Endothelial cell of umbilical vein (primary cell): Measurements from ENCODE around the gene B4GALNT1. TPM values are rescaled to one million over a fixed set of nuclear protein-coding genes. Genes with fewer than 3 reads are reported as not detected.

Experiments used
- BruUV-seq: library from RNA; stranded (reverse); fragments of 400-500 nt; replicated peaks from 2 replicates; lab custom pipeline; 2021; lab: Mats Ljungman, UMichigan
- CTCF ChIA-PET: fragments of 300-600, 350-600 bp; sonication (Branson Sonifier 250); formaldehyde crosslinking; loops from one replicate; lab custom pipeline; 2021; ENCODE audit warnings: antibody characterized with exemption, inconsistent platforms; lab: Charles Lee
- POLR2A ChIA-PET: fragments of 300-600, 350-600 bp; sonication (Branson Sonifier 250); formaldehyde crosslinking; loops from one replicate; lab custom pipeline; 2021; ENCODE audit warnings: antibody characterized with exemption, inconsistent platforms; lab: Charles Lee
- DNase-seq: peaks from one replicate; pipeline ENCODE4 v3.0.0-alpha.2; 2011; ENCODE audit warnings: low read depth, low spot score
- FAIRE-seq: peaks from 2 replicates; lab custom pipeline; 2011; peaks lifted over from hg19 to GRCh38; lab: Jason Lieb, UNC
- H2AFZ ChIP-seq: 2 replicates; pipeline ENCODE4 v1.6.0; 2012; ENCODE audit warnings: low read depth, low read length, control low read depth, inconsistent platforms
- H3K27ac ChIP-seq: 2 replicates; pipeline ENCODE4 v1.5.1; 2011; ENCODE audit warnings: low read depth, mild to moderate bottlenecking, control low read depth, low read length, moderate library complexity; ENCODE audit not compliant: insufficient read depth
- H3K27me3 ChIP-seq, 2 experiments: 2 replicates each; pipeline versions ENCODE4 v1.6.0 to v1.6.1; 2011; ENCODE audit warnings: low read length in 2 of 2, mixed read lengths in 1 of 2; ENCODE audit not compliant: control insufficient read depth in 2 of 2, insufficient read depth in 2 of 2
- H3K36me3 ChIP-seq, 2 experiments: 2 replicates in 1 of 2; 3 replicates in 1 of 2; pipeline ENCODE4 v1.5.1; 2011; ENCODE audit warnings: low read length in 2 of 2, mild to moderate bottlenecking in 1 of 2, moderate library complexity in 1 of 2; ENCODE audit not compliant: control insufficient read depth in 2 of 2, insufficient read depth in 2 of 2; ENCODE audit errors: extremely low read depth in 1 of 2
- H3K4me1 ChIP-seq: 3 replicates; pipeline ENCODE4 v1.5.1; 2011; ENCODE audit warnings: mild to moderate bottlenecking, low read length; ENCODE audit not compliant: control insufficient read depth, insufficient read depth; ENCODE audit errors: extremely low read depth
- H3K4me2 ChIP-seq: 2 replicates; pipeline ENCODE4 v1.6.1; 2011; ENCODE audit warnings: low read length, control low read depth, mixed read lengths; ENCODE audit not compliant: insufficient read depth
- H3K4me3 ChIP-seq, 3 experiments: fragments of 200-600 bp in 1 of 3; sonication (generic), shearing (Covaris generic) in 1 of 3; replicated peaks in 1 of 3; 2 replicates each; pipeline ENCODE4 v1.5.1; 2011 to 2016; ENCODE audit warnings: control low read depth in 3 of 3, low read length in 3 of 3, mild to moderate bottlenecking in 2 of 3, inconsistent platforms in 1 of 3, low read depth in 1 of 3, moderate library complexity in 1 of 3; ENCODE audit not compliant: insufficient read depth in 1 of 3
- H3K79me2 ChIP-seq: 2 replicates; pipeline ENCODE4 v1.6.0; 2012; ENCODE audit warnings: low read length, inconsistent platforms; ENCODE audit not compliant: control insufficient read depth, insufficient read depth
- H3K9ac ChIP-seq: replicated peaks from 2 replicates; pipeline ENCODE3; 2011; ENCODE audit warnings: low read length, control low read depth; ENCODE audit not compliant: insufficient read depth; ENCODE audit errors: extremely low read depth
- H3K9me1 ChIP-seq: replicated peaks from 3 replicates; pipeline ENCODE4 v1.6.0; 2011; ENCODE audit warnings: mild to moderate bottlenecking, low read length; ENCODE audit not compliant: control insufficient read depth, insufficient read depth; ENCODE audit errors: extremely low read depth
- H3K9me3 ChIP-seq: replicated peaks from 2 replicates; pipeline ENCODE4 v1.5.1; 2012; ENCODE audit warnings: low read length, inconsistent platforms; ENCODE audit not compliant: control insufficient read depth, insufficient read depth
- H4K20me1 ChIP-seq: replicated peaks from 2 replicates; pipeline ENCODE3; 2011; ENCODE audit warnings: mild to moderate bottlenecking, low read length; ENCODE audit not compliant: control insufficient read depth, insufficient read depth; ENCODE audit errors: extremely low read depth
- EZH2 ChIP-seq: IDR thresholded peaks from 2 replicates; pipeline ENCODE4 v1.6.1; 2012; ENCODE audit warnings: borderline replicate concordance, low read depth, mild to moderate bottlenecking, moderate library complexity, low read length, inconsistent platforms; ENCODE audit not compliant: severe bottlenecking
- FOS ChIP-seq: IDR thresholded peaks from 2 replicates; pipeline ENCODE4 v1.6.1; 2011; ENCODE audit warnings: mild to moderate bottlenecking, low read length, moderate library complexity, borderline replicate concordance; ENCODE audit not compliant: insufficient read depth
- GATA2 ChIP-seq: IDR thresholded peaks from 2 replicates; pipeline ENCODE4 v1.7.0; 2011; ENCODE audit warnings: low read depth, mild to moderate bottlenecking, moderate library complexity, mixed read lengths, low read length; ENCODE audit not compliant: insufficient read length, insufficient read depth
- JUN ChIP-seq: IDR thresholded peaks from 2 replicates; pipeline ENCODE4 v1.6.1; 2011; ENCODE audit warnings: borderline replicate concordance, low read depth; ENCODE audit not compliant: insufficient read length, insufficient read depth
- MYC ChIP-seq: IDR thresholded peaks from one replicate; pipeline ENCODE4 v1.6.1; 2011; ENCODE audit warnings: mild to moderate bottlenecking, low read depth, low read length
- POLR2A ChIP-seq: IDR thresholded peaks from 2 replicates; pipeline ENCODE4 v1.6.1; 2012; ENCODE audit warnings: low read depth, mild to moderate bottlenecking, control low read depth, low read length
- POLR2AphosphoS5 ChIP-seq: IDR thresholded peaks from 2 replicates; pipeline ENCODE4 v1.6.1; 2012; ENCODE audit warnings: low read depth, mild to moderate bottlenecking, control low read depth, low read length, moderate library complexity; ENCODE audit not compliant: insufficient read depth
- dilution Hi-C: fragments of 300-500 bp; cut with MboI; formaldehyde crosslinking; loops from one replicate; pipeline ENCODE4 v1.15.0; 2019; ENCODE audit warnings: low sequenced_read_pairs; ENCODE audit not compliant: extremely low pct_ligation_motif_present
- intact Hi-C: fragments of 100-400 bp; cut with micrococcal nuclease; formaldehyde crosslinking; loops from one replicate; pipeline ENCODE4 v1.10.0; 2022
- polyA plus RNA-seq, 4 experiments: library from polyadenylated mRNA; depleted of rRNA in 3 of 4; stranded (reverse) in 3 of 4; unstranded in 1 of 4; fragments of >200 nt; gene quantifications; 2 replicates each; pipeline versions ENCODE4 v1.2.1 to v1.2.3, GENCODE V29; 2011 to 2012; ENCODE audit warnings: missing spikeins in 1 of 4
- total RNA-seq: library from RNA; stranded (reverse); gene quantifications from 2 replicates; pipeline ENCODE4 v1.2.3, GENCODE V29; 2021
- TF ChIP-seq, protein P1 (sequence below), 2 donors: IDR thresholded peaks; 1 replicate in 1 of 2; 2 replicates in 1 of 2; pipeline ENCODE4 v1.5.1; 2011; ENCODE audit warnings: low read length in 2 of 2, mild to moderate bottlenecking in 2 of 2, moderate library complexity in 2 of 2, control low read depth in 1 of 2, inconsistent platforms in 1 of 2, low read depth in 1 of 2; ENCODE audit not compliant: insufficient read depth in 1 of 2; ENCODE audit errors: extremely low read depth in 1 of 2
- TF ChIP-seq, protein P2 (sequence below): IDR thresholded peaks from 2 replicates; pipeline ENCODE4 v1.6.1; 2011; ENCODE audit not compliant: insufficient read depth, insufficient read length

Gene B4GALNT1
- total and polyA plus RNA-seq, 2 donors (not counting 3 experiments of a cell fraction or from before 2014, with no cell fraction given) = 0.33 to 0.35 TPM

- POLR2A ChIA-PET = interaction anchor here (0.5 kb wide), 1 partner anchor 22 kb away, joined by 4 read pairs; no protein-coding TSS in a partner anchor
- peaks cover 0 to 6% of the 10 kb centered on the region in 2 experiments for H3K27me3 ChIP-seq
- no peaks in the 10 kb centered on the region for H3K79me2 ChIP-seq
- no peaks in the 10 kb centered on the region for H4K20me1 ChIP-seq
- peaks cover 9% of the 10 kb centered on the region for H3K4me1 ChIP-seq
- no peak overlapping the region for H3K4me3 ChIP-seq
- H3K27ac ChIP-seq = no peak overlapping the region
- dilution Hi-C loops = no loop called here
- TF ChIP-seq POLR2A (no peak), POLR2AphosphoS5 (no peak), JUN (no peak), MYC (no peak), EZH2 (no peak), FOS (no peak), GATA2 (no peak)
- TF ChIP-seq, protein P1, sequence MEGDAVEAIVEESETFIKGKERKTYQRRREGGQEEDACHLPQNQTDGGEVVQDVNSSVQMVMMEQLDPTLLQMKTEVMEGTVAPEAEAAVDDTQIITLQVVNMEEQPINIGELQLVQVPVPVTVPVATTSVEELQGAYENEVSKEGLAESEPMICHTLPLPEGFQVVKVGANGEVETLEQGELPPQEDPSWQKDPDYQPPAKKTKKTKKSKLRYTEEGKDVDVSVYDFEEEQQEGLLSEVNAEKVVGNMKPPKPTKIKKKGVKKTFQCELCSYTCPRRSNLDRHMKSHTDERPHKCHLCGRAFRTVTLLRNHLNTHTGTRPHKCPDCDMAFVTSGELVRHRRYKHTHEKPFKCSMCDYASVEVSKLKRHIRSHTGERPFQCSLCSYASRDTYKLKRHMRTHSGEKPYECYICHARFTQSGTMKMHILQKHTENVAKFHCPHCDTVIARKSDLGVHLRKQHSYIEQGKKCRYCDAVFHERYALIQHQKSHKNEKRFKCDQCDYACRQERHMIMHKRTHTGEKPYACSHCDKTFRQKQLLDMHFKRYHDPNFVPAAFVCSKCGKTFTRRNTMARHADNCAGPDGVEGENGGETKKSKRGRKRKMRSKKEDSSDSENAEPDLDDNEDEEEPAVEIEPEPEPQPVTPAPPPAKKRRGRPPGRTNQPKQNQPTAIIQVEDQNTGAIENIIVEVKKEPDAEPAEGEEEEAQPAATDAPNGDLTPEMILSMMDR (IDR thresholded peaks at IDR 0.05; ENCODE audit: extremely low read depth in 1 of 2, insufficient read depth in 1 of 2, low read depth in 1 of 2, low read length in 2 of 2) = no peak
- TF ChIP-seq, protein P2, sequence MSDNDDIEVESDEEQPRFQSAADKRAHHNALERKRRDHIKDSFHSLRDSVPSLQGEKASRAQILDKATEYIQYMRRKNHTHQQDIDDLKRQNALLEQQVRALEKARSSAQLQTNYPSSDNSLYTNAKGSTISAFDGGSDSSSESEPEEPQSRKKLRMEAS = no peak
- H3K9me1 ChIP-seq = no peaks in the 10 kb centered on the region
- H3K36me3 ChIP-seq = peaks cover 0 to 1% of the 10 kb centered on the region in 2 experiments
- CTCF ChIA-PET = interaction anchor here (1.5 to 6.8 kb wide), 3 partner anchors 14 to 23 kb away, joined by 4 to 44 read pairs (median 8); no protein-coding TSS in a partner anchor
- BruUV-seq = no TSS peak
- no peaks in the 10 kb centered on the region for H3K9me3 ChIP-seq
- H3K9ac ChIP-seq = no peak overlapping the region
- FAIRE-seq (no peak), DNase-seq (no peak)
- H3K4me2 ChIP-seq = no peak overlapping the region
- H2AFZ ChIP-seq = no peak overlapping the region
- intact Hi-C loops = no loop called here
These were observed 26.6 kb downstream of the B4GALNT1 start for GRCh38 chr12:57606399-57606798.
